Transverse colon (tissue), 3 donors: Measurements from ENCODE around the gene CCND1.

Source experiments
- EP300 ChIP-seq: sonication (generic); formaldehyde crosslinking; IDR thresholded peaks from one replicate; pipeline ENCODE4 v1.6.1; 2017; ENCODE audit warnings: antibody characterized with exemption, low read depth
- TF ChIP-seq, protein P1 (sequence below), 5 experiments: fragments of 200-600 bp in 3 of 5; fragments of 450-650 bp in 2 of 5; sonication (generic) in 3 of 5; IDR thresholded peaks; 1 replicate in 2 of 5; 2 replicates in 3 of 5; pipeline ENCODE4 v1.5.1; 2016 to 2017; ENCODE audit warnings: antibody characterized with exemption in 5 of 5, inconsistent platforms in 3 of 5, mild to moderate bottlenecking in 2 of 5, moderate library complexity in 1 of 5

DNA sequence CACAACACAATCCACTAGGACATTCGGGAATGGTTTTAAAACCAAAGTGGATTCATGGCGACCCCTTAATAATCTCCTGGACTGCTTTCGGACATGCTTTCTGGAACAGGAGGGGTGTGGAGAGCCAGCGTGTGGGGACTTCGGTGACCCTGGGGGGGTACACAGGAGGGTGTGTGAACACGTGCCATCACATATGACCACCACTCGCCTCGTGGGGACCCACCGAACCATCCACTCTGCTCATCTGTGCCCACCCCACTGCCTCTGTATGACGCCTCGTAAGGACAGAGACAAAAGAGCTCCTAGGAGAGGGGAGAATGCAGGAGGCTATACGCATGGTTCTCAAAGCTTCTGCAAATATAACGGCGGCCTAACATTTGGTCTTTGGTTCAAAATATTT is 25.3 kb downstream of the CCND1 start:
- TF ChIP-seq EP300: no peak
- TF ChIP-seq, protein P1, sequence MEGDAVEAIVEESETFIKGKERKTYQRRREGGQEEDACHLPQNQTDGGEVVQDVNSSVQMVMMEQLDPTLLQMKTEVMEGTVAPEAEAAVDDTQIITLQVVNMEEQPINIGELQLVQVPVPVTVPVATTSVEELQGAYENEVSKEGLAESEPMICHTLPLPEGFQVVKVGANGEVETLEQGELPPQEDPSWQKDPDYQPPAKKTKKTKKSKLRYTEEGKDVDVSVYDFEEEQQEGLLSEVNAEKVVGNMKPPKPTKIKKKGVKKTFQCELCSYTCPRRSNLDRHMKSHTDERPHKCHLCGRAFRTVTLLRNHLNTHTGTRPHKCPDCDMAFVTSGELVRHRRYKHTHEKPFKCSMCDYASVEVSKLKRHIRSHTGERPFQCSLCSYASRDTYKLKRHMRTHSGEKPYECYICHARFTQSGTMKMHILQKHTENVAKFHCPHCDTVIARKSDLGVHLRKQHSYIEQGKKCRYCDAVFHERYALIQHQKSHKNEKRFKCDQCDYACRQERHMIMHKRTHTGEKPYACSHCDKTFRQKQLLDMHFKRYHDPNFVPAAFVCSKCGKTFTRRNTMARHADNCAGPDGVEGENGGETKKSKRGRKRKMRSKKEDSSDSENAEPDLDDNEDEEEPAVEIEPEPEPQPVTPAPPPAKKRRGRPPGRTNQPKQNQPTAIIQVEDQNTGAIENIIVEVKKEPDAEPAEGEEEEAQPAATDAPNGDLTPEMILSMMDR (IDR thresholded peaks at IDR 0.05): no peak
